HEK293 (cell line): ENCODE results near the gene USP26.

ENCODE experiments used
- CTCF ChIP-seq: fragments of 450-650 bp; formaldehyde crosslinking; IDR thresholded peaks from 2 replicates; pipeline ENCODE4 v1.5.1; 2016; ENCODE audit warnings: missing biosample characterization, missing genetic modification characterization
- KLF17 ChIP-seq: fragments of 450-650 bp; formaldehyde crosslinking; IDR thresholded peaks from 2 replicates; pipeline ENCODE4 v1.5.1; 2016; ENCODE audit warnings: missing biosample characterization, missing genetic modification characterization
- ZFP69B ChIP-seq: fragments of 450-650 bp; formaldehyde crosslinking; IDR thresholded peaks from 2 replicates; pipeline ENCODE4 v1.5.1; 2016; ENCODE audit warnings: missing biosample characterization, missing genetic modification characterization
- ZNF112 ChIP-seq: fragments of 450-650 bp; formaldehyde crosslinking; IDR thresholded peaks from 2 replicates; pipeline ENCODE4 v1.5.0; 2017; ENCODE audit warnings: missing biosample characterization, missing genetic modification characterization
- ZNF175 ChIP-seq: fragments of 450-650 bp; formaldehyde crosslinking; IDR thresholded peaks from 2 replicates; pipeline ENCODE4 v1.5.1; 2016; ENCODE audit warnings: missing biosample characterization, missing genetic modification characterization
- ZNF292 ChIP-seq: fragments of 450-650 bp; formaldehyde crosslinking; IDR thresholded peaks from 2 replicates; pipeline ENCODE4 v1.5.1; 2016; ENCODE audit warnings: low read depth, missing biosample characterization, missing genetic modification characterization, borderline replicate concordance
- ZNF777 ChIP-seq: fragments of 450-650 bp; formaldehyde crosslinking; IDR thresholded peaks from 2 replicates; pipeline ENCODE4 v1.5.1; 2017; ENCODE audit warnings: missing biosample characterization, missing genetic modification characterization, borderline replicate concordance

- no peak for TF ChIP-seq CTCF (tag by site-specific recombination)
- TF ChIP-seq ZNF175 = no peak
- TF ChIP-seq ZNF112 (tag by site-specific recombination) = no peak
- no peak for TF ChIP-seq ZNF292
- TF ChIP-seq KLF17 (tag by site-specific recombination) = no peak
- no peak for TF ChIP-seq ZNF777 (tag by site-specific recombination)
- no peak for TF ChIP-seq ZFP69B (tag by site-specific recombination)
Measured at GRCh38 chrX:133068461-133068860, 28.4 kb downstream of the USP26 start.
